HG03520 (cell line): Measurements from ENCODE around the gene IL1RAP.

Experiments
- ATAC-seq: cut with Tn5 transposase; IDR thresholded peaks from one replicate; pipeline ENCODE4 v1.9.1; 2021; ENCODE audit warnings: mild to moderate bottlenecking, moderate library complexity; ENCODE audit not compliant: unreplicated experiment

Gene IL1RAP

GRCh38 chr3:190575437-190576185 is 61.7 kb downstream of the IL1RAP start:
- ATAC-seq = no peak

GRCh38 chr3:190577225-190577624 is 63.3 kb downstream of the IL1RAP start:
- ATAC-seq = no peak

DNA sequence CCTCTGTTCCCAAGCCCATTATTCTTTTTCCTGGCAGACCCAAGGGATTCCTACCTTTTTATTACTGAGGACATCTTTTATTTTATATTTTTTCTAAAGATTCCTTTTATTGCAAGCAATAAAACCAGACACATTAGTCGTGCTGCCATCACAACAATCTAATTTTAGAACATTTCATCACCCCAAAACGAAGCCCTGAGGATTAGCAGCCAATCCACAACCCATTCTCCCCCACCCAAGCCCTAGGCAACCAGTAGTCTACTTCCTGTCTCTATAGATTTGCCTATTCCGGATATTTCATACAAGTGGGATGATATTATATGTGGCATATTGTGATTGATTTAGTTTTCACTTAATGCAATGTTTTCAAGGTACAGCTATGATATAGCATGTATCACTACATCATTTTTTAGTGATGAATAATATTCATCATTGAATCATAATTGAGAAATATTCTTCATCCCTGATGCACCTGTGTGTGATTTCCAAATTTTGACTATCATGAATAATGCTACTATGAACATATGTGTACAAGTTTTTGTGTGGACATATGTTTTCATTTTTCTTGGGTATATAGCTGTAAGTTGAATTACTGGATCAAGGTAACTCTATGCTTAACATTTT is 65.7 kb downstream of the IL1RAP start:
- no peak for ATAC-seq

DNA sequence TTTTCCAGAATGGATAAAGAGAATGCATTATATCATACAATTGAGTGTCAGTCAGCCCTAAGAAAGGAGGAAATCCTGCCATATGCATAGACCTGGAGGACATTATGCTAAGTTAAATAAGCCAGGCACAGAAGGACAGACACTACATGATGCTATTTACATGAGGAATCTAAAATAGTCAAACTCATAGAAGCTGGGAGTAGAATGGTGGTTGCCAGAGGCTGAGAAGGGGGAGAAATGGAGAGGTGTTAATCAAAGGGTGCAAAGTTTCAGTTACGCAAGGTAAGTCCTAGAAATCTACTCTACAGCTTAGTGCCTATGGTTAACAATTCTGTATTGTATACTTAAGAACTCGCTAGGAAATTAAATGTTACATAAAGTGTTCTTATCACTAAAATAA is 66.5 kb downstream of the IL1RAP start:
- ATAC-seq = no peak

DNA sequence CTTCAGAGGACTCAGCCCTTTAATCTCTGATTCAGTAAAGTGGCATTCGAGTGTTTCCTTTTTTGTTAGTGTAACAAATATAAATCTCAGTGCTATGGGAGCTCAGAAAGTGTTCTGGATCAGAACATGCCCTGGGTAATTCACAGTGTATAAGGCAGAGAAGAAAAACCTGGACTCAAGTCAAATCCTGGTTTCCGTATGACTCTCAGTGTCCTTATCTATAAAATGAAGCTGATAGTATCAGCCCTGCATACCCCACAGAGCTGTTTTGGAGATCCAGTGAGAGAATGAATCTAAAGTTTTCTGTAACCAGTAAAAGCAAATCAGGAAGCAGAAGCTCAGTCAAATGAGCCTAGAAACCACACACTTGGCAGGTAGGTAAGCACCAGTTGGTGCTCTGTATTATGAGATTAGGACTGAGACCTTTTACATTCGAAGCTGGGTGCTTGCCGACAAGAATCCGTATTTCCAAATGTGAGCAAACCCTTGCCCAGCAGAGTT is 67.2 kb downstream of the IL1RAP start:
- no peak for ATAC-seq

DNA sequence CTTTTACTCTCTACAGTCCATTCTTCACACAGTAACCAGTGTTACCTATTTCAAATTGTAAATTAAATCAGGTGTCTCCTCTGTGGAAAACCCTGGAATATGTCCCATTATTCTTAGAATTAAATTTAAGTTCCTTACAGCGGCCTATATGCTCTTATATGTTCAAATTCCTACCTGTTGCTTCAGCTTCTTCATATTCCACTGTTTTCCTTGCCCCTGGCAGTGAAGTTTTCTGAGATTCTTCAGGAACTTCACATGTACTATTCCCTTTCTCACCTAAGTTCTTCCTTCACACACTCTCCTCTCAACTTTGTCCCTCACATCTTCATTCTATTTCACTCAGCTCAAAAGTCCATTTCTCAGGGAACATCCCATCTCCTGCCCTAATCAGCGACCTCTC is 68.8 kb downstream of the IL1RAP start:
- ATAC-seq = no peak

DNA sequence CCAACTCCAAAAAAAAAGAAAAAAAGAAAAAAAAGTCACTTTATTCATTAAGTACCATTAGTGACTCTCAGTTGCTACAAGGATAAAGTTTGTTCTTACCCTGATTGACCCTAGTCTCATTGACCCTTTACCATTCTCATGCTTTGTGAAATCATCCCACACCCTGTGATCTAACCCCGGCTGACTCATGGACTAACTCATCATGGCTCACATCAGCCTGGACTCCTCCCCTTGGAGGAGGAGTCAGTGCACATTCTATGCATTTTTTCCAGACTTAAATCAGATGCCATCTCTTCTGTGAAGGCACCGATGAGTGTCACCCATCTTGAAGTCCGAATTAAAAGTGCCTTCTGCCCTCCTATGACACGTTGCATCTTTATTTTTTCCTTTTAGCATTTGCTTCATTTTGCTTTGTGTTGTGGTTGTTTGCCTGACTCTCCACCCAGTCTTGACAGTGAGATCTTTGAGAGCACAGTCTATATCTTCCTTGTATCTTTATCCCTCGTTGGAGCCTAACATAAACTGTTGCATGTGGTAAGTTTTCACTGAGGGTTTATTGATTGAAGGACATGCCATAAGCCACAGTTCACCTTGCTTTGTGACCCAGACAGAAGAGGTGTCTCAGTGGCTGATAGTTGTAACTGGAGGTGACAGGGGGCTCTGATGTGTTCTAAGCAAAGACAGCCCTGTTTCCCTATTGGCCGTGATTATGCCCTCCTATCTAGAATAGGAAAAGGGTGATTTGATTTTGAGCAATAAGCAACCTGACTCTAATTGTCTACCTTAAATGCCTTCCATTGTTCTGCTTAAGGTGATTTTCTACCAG is 72.1 kb downstream of the IL1RAP start:
- ATAC-seq = peak; percentile 12

GRCh38 chr3:190586631-190587011 is 72.7 kb downstream of the IL1RAP start:
- ATAC-seq = peak; percentile 80

DNA sequence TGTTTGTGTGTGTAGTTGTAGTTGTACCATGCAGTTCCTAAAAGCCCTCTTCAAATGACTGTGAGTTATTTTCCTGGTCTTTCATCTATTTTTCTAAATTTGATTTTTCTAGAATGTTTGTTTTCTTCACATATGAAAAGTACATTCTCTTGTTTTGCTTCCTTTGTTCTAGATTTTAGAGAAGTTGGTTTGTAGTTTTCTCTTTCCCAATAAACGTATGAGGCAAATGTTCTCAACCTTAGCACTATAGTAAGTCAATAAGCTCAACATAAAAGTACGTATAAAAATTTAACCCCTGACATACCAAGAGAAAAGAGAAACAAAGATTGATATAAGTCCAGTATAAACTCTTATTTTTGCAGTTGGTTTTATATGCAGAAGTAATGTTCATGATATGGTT is 74.7 kb downstream of the IL1RAP start:
- no peak for ATAC-seq

DNA sequence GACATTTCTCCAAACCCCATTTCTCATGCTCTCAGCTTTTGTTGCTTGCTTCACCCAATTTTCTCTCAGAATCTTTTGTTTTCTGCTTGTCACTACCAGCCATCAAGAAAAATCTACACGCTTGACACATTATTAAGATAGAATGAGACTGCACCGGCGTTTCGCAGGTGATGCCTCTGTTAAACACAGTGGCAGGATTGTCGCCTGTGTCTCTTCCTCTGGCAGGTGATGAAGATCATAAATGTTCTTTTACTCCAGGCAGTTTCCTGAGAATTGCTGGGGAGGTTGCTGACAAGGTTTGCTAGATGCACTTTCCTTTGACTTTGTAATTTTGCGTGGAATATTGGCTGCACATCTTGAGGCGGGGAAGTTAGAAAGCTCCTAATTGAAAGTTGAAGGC is 75.4 kb downstream of the IL1RAP start:
- no peak for ATAC-seq

- no peak for ATAC-seq
These were observed 77.2 kb downstream of the IL1RAP start for GRCh38 chr3:190591080-190591479.

- no peak for ATAC-seq
These were observed 79.2 kb downstream of the IL1RAP start for GRCh38 chr3:190593075-190593474.

DNA sequence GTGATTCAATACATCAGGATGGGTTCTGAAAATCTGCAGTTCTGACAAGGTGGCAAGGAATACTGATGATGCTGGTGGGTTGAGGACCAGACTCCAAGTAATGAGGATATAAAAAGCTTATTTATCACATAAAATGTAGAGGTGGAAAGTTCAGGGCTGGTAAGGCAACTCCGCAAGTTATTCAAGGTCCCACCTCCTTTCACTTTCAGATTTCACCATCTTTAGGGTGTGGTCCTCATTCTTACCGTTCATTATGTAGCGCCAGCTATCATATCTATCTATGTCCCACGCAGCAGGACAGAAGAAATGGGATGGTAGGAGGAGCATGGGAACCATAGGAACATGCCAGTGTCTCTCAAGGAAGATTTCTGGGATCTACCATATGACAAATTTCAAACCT is 80.3 kb downstream of the IL1RAP start:
- ATAC-seq = no peak

DNA sequence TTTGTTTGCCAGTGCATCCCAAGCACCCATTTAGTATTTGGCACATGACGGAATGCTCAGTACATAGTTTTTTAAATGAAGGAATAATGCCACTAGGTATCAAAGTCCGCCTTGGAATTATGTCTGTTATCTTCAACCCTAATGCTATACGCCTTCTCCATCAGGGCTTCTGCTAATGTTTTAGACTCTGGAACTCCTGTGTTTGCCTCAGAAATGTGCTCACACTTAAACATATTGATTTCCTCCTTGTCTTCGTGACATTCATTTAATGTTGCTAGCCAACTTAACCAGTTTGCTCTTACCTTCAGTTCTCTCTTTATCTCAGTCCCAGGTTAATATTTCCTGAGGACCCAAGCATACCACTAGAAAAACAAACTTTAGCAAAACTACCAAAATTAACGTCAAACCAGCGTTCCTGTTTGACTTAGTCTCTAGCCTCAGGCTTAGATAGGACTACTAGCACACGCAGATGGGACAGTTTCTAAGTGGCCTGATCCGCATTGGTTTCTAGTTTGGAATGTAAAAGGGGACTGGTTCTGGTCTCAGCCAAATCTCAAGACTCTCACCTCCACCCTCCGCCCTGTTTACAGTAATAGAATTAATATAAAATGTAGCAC is 81.4 kb downstream of the IL1RAP start:
- no peak for ATAC-seq

DNA sequence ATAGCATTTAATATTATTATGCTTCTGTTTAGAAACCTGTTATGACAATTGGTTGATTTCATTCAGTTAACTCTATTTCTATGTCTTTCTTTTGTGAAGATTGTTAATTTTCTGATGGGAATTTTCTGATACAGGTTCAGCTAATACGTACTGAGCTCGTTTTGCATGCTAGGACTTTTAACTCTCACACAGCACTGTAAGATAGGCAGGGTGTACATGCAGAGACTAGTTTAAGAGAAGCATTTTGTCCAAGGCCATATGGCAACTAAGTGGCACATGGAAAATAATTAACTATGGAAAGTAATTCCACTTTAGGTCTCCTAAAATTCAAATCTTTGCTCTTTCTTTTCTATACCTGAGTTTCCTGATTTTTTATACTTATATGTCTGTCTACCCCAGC is 81.9 kb downstream of the IL1RAP start:
- no peak for ATAC-seq

DNA sequence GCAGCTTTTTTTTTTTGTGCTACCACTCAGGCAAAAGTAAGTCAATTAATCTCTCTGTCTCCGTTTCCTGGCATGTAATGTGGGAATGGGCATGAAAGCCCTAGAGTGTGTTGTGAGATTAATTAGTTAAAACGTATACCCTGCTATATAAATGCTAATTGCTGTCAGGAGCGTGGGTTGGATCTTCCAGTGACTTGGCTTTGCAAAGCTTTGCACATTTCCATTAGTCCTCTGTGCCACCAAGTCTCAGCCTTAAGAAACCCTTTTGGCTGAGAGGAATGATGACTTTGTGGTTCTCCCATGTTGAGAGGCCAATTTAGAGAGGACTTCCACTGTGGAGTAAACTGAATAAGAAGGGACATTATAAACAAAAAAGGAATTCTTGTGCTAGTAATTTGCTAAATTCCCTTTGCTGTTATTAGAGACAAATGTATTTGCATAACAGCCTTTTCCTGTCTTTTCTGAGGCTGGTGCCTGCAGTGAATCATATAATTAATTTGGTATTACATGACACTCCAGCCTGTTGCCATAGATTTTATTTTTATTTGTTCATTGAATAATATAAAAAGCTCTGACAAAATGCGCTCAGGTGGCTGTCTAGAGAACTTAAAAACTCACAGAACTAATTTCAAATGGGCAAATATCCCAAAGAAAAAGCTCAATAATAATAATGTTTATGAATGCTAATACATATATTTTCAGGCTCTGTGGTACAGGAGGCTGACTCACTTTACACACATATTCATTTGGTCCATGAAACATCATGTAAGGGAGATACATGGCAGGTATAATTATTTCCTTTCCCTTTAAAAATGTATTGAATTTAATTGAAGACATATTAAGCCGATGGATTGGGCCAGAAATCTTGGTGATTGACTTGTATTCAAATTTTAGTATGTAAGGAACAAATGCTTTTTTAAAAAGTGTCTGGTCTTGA is 82.7 kb downstream of the IL1RAP start:
- no peak for ATAC-seq

DNA sequence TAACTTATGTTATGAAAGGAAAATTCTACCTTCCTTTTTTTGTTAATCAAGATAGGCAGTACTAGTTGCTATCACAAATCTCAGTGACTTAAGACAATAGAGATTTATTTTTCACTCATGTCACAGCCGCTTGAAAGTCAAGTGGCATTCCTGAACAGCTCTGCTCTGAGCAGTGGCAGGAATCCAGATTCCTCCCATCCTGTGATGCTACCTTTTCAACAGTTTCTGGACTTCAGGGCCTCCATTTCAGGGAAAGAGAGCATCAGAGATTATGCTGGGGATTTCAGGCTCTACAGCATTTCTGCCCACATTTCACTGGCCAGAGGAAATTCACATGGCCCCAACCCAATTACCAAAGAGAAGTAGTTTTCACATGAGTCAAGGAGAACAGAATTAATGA is 83.4 kb downstream of the IL1RAP start:
- ATAC-seq = no peak

- ATAC-seq = no peak
These were observed 87.7 kb downstream of the IL1RAP start for GRCh38 chr3:190601622-190602021.

- no peak for ATAC-seq
These were observed 91.5 kb downstream of the IL1RAP start for GRCh38 chr3:190605385-190605784.

- no peak for ATAC-seq
These were observed 92.7 kb downstream of the IL1RAP start for GRCh38 chr3:190606596-190606995.
